ENCODE data around the gene CDKAL1. TPM values are rescaled to one million over a fixed set of nuclear protein-coding genes. Genes with fewer than 3 reads are reported as not detected.
A peak's percentile ranks its signal among the peaks of the same experiment; 100 is the strongest.

Gene CDKAL1
- total and polyA plus RNA-seq, 2 of the 13 experiments (the other 11 are each of a cell fraction or from before 2014, with no cell fraction given) = 9.5 to 27.7 TPM

DNA sequence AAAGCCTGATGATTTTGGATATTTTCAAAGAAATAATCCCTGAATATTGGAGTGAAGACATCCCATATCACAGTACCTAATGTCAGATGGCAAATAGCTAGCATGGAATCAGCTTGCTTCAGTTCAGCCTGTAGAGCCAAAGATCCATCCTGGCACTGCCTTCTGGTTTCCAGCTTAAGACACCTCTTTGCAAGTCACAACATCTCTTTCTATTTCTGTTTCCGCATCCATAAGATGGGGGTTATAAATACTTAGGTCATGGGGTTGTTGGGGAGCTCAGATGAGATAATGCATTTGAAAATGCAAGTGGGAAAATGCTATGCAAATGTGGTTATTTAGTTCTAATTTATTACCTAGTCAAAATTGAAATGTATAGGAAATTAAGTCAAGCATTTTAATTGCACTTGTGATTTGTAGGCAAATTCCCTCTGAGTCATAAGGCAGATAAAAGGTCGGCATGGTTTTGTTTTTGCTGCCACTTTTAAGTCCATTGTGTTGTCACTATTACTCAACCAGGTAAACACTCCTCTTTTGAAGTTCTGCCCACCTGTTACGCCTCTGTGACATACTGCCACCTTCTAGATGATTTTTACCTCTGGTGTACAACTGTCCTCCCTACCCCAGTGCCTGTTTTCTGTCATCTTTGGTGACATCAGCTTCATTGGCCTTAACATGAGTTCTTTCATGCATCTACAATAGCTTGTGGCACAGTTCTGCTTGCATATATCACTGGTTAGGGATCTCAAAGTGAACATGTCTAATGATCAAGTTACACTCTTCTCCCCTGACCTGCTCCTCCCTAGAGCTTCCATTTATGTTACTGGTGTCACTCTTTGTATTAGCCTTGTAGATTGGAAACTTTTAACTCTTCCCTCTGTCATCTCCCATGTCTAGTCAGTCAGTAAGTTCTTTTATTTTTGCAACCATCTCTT lies 96.6 kb downstream of the CDKAL1 start (continued):
- TF ChIP-seq ZBTB20 (CRISPR knock-in tag; IDR thresholded peaks at IDR 0.05; ENCODE audit: borderline replicate concordance, low read depth) (0 out of 2 replicates have a peak, but pooled peaks have one; percentile 40), ZFYVE20 (CRISPR knock-in tag; IDR thresholded peaks at IDR 0.05; ENCODE audit: borderline replicate concordance, low read depth) (no peak), ZKSCAN5 (CRISPR knock-in tag; IDR thresholded peaks at IDR 0.05) (no peak), NFE2 (CRISPR knock-in tag; IDR thresholded peaks at IDR 0.05) (no peak), FOXK1 (CRISPR knock-in tag; IDR thresholded peaks at IDR 0.05; ENCODE audit: borderline replicate concordance, low read depth) (peak; percentile 83; the same call in 1 of the 2 replicates), ZNF614 (CRISPR knock-in tag; IDR thresholded peaks at IDR 0.05; ENCODE audit: borderline replicate concordance) (0 out of 2 replicates have a peak, but pooled peaks have one; percentile 52), HES4 (CRISPR knock-in tag; IDR thresholded peaks at IDR 0.05; ENCODE audit: borderline replicate concordance) (no peak), STAT5B (CRISPR knock-in tag; IDR thresholded peaks at IDR 0.05) (no peak), ZFP62 (CRISPR knock-in tag; IDR thresholded peaks at IDR 0.05) (no peak), ARHGAP35 (CRISPR knock-in tag; IDR thresholded peaks at IDR 0.05; ENCODE audit: borderline replicate concordance) (no peak), NONO (IDR thresholded peaks at IDR 0.05) (no peak), NONO (CRISPR knock-in tag; conservative IDR thresholded peaks at IDR 0.05) (no peak)
- TF ChIP-seq, protein P1, sequence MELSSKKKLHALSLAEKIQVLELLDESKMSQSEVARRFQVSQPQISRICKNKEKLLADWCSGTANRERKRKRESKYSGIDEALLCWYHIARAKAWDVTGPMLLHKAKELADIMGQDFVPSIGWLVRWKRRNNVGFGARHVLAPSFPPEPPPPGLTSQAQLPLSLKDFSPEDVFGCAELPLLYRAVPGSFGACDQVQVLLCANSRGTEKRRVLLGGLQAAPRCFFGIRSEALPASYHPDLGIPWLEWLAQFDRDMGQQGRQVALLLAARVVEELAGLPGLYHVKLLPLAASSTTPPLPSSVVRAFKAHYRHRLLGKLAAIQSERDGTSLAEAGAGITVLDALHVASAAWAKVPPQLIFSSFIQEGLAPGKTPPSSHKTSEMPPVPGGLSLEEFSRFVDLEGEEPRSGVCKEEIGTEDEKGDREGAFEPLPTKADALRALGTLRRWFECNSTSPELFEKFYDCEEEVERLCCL (CRISPR knock-in tag; IDR thresholded peaks at IDR 0.05; ENCODE audit: borderline replicate concordance) = no peak
- TF ChIP-seq, protein P2, sequence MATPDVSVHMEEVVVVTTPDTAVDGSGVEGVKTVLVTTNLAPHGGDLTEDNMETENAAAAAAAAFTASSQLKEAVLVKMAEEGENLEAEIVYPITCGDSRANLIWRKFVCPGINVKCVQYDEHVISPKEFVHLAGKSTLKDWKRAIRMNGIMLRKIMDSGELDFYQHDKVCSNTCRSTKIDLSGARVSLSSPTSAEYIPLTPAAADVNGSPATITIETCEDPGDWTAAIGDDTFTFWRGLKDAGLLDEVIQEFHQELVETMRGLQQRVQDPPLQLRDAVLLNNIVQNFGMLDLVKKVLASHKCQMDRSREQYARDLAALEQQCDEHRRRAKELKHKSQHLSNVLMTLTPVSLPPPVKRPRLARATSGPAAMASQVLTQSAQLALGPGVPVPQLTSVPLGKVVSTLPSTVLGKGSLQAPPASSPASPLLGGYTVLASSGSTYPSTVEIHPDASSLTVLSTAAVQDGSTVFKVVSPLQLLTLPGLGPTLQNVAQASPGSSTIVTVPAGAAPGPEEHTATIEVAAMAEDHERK (CRISPR knock-in tag; IDR thresholded peaks at IDR 0.05; ENCODE audit: low read depth) = no peak
- TF ChIP-seq, protein P3, sequence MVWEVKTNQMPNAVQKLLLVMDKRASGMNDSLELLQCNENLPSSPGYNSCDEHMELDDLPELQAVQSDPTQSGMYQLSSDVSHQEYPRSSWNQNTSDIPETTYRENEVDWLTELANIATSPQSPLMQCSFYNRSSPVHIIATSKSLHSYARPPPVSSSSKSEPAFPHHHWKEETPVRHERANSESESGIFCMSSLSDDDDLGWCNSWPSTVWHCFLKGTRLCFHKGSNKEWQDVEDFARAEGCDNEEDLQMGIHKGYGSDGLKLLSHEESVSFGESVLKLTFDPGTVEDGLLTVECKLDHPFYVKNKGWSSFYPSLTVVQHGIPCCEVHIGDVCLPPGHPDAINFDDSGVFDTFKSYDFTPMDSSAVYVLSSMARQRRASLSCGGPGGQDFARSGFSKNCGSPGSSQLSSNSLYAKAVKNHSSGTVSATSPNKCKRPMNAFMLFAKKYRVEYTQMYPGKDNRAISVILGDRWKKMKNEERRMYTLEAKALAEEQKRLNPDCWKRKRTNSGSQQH (CRISPR knock-in tag; IDR thresholded peaks at IDR 0.05; ENCODE audit: low read depth) = peak; percentile 65; the same call in 1 of the 2 replicates
- TF ChIP-seq, protein P4, sequence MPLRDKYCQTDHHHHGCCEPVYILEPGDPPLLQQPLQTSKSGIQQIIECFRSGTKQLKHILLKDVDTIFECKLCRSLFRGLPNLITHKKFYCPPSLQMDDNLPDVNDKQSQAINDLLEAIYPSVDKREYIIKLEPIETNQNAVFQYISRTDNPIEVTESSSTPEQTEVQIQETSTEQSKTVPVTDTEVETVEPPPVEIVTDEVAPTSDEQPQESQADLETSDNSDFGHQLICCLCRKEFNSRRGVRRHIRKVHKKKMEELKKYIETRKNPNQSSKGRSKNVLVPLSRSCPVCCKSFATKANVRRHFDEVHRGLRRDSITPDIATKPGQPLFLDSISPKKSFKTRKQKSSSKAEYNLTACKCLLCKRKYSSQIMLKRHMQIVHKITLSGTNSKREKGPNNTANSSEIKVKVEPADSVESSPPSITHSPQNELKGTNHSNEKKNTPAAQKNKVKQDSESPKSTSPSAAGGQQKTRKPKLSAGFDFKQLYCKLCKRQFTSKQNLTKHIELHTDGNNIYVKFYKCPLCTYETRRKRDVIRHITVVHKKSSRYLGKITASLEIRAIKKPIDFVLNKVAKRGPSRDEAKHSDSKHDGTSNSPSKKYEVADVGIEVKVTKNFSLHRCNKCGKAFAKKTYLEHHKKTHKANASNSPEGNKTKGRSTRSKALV (CRISPR knock-in tag; IDR thresholded peaks at IDR 0.05) = no peak
- TF ChIP-seq, protein P5, sequence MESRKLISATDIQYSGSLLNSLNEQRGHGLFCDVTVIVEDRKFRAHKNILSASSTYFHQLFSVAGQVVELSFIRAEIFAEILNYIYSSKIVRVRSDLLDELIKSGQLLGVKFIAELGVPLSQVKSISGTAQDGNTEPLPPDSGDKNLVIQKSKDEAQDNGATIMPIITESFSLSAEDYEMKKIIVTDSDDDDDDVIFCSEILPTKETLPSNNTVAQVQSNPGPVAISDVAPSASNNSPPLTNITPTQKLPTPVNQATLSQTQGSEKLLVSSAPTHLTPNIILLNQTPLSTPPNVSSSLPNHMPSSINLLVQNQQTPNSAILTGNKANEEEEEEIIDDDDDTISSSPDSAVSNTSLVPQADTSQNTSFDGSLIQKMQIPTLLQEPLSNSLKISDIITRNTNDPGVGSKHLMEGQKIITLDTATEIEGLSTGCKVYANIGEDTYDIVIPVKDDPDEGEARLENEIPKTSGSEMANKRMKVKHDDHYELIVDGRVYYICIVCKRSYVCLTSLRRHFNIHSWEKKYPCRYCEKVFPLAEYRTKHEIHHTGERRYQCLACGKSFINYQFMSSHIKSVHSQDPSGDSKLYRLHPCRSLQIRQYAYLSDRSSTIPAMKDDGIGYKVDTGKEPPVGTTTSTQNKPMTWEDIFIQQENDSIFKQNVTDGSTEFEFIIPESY (CRISPR knock-in tag; IDR thresholded peaks at IDR 0.05) = peak; percentile 70; the same call in 1 of the 2 replicates
